ENCODE results near the gene TMEM178B.

TMEM178B gene

GRCh38 chr7:141126107-141126506 is 52.2 kb downstream of the TMEM178B start:
- H3K4me1 Mint-ChIP-seq = no peaks in the 10 kb centered on the region
- H3K36me3 Mint-ChIP-seq (ENCODE audit: insufficient read depth) = no peaks in the 10 kb centered on the region
- H3K4me3 Mint-ChIP-seq = no peak overlapping the region
- no peaks in the 10 kb centered on the region for H3K9me3 Mint-ChIP-seq
- H3K27me3 Mint-ChIP-seq = peaks cover 66% of the 10 kb centered on the region
- H3K27ac Mint-ChIP-seq (ENCODE audit: low read depth) = no peak overlapping the region
- DNase-seq (ENCODE audit: low spot score in 2 of 2) (no peak), ATAC-seq (replicated peaks; ENCODE audit: extremely low read depth, poor library complexity, severe bottlenecking) (no peak)

- Mint-ChIP-seq H3K4me3 (no peak overlapping the region), H3K9me3 (peaks cover 9% of the 10 kb centered on the region), H3K36me3 (ENCODE audit: insufficient read depth) (no peaks in the 10 kb centered on the region), H3K4me1 (no peaks in the 10 kb centered on the region), H3K27ac (ENCODE audit: low read depth) (no peak overlapping the region), H3K27me3 (peaks cover 64% of the 10 kb centered on the region)
- DNase-seq (ENCODE audit: low spot score in 2 of 2) = no peak
- ATAC-seq (replicated peaks; ENCODE audit: extremely low read depth, poor library complexity, severe bottlenecking) = no peak
Measured at GRCh38 chr7:141128506-141128905, 54.6 kb downstream of the TMEM178B start.

- peaks cover 68% of the 10 kb centered on the region for H3K27me3 Mint-ChIP-seq
Measured at GRCh38 chr7:141128931-141129330, 55.1 kb downstream of the TMEM178B start.

GRCh38 chr7:141132671-141133070 is 58.8 kb downstream of the TMEM178B start:
- H3K36me3 Mint-ChIP-seq (ENCODE audit: insufficient read depth) = no peaks in the 10 kb centered on the region
- DNase-seq (ENCODE audit: low spot score in 2 of 2) (no peak), ATAC-seq (replicated peaks; ENCODE audit: extremely low read depth, poor library complexity, severe bottlenecking) (no peak)
- peaks cover 9% of the 10 kb centered on the region for H3K9me3 Mint-ChIP-seq
- H3K27ac Mint-ChIP-seq (ENCODE audit: low read depth) = no peak overlapping the region
- H3K27me3 Mint-ChIP-seq = peaks cover 55% of the 10 kb centered on the region
- H3K4me3 Mint-ChIP-seq = no peak overlapping the region
- H3K4me1 Mint-ChIP-seq = no peaks in the 10 kb centered on the region

More at GRCh38 chr7:141128931-141129330, 55.1 kb downstream of the TMEM178B start:
- ATAC-seq (replicated peaks; ENCODE audit: extremely low read depth, poor library complexity, severe bottlenecking) = no peak
- H3K4me3 Mint-ChIP-seq = no peak overlapping the region
- H3K27ac Mint-ChIP-seq (ENCODE audit: low read depth) = no peak overlapping the region
- H3K9me3 Mint-ChIP-seq = peaks cover 9% of the 10 kb centered on the region
- no peaks in the 10 kb centered on the region for H3K4me1 Mint-ChIP-seq
- H3K36me3 Mint-ChIP-seq (ENCODE audit: insufficient read depth) = no peaks in the 10 kb centered on the region
- DNase-seq (ENCODE audit: low spot score in 2 of 2) = no peak

- H3K4me1 Mint-ChIP-seq = no peaks in the 10 kb centered on the region
- no peak for DNase-seq (ENCODE audit: low spot score in 2 of 2)
- H3K27ac Mint-ChIP-seq (ENCODE audit: low read depth) = no peak overlapping the region
- peaks cover 52% of the 10 kb centered on the region for H3K27me3 Mint-ChIP-seq
- no peaks in the 10 kb centered on the region for H3K36me3 Mint-ChIP-seq (ENCODE audit: insufficient read depth)
- H3K9me3 Mint-ChIP-seq = peaks cover 9% of the 10 kb centered on the region
- ATAC-seq (replicated peaks; ENCODE audit: extremely low read depth, poor library complexity, severe bottlenecking) = no peak
- no peak overlapping the region for H3K4me3 Mint-ChIP-seq
Measured at GRCh38 chr7:141133646-141134045, 59.8 kb downstream of the TMEM178B start.

GRCh38 chr7:141142058-141142457 is 68.2 kb downstream of the TMEM178B start:
- Mint-ChIP-seq H3K4me1 (no peaks in the 10 kb centered on the region), H3K27ac (ENCODE audit: low read depth) (no peak overlapping the region), H3K9me3 (no peaks in the 10 kb centered on the region), H3K36me3 (ENCODE audit: insufficient read depth) (no peaks in the 10 kb centered on the region), H3K4me3 (no peak overlapping the region), H3K27me3 (peaks cover 16% of the 10 kb centered on the region)
- ATAC-seq (replicated peaks; ENCODE audit: extremely low read depth, poor library complexity, severe bottlenecking) = no peak
- DNase-seq (ENCODE audit: low spot score in 2 of 2) = no peak

GRCh38 chr7:141144921-141145629 is 71.2 kb downstream of the TMEM178B start:
- no peak overlapping the region for H3K27ac Mint-ChIP-seq (ENCODE audit: low read depth)
- peaks cover 16% of the 10 kb centered on the region for H3K27me3 Mint-ChIP-seq
- H3K9me3 Mint-ChIP-seq = no peaks in the 10 kb centered on the region
- H3K36me3 Mint-ChIP-seq (ENCODE audit: insufficient read depth) = no peaks in the 10 kb centered on the region
- no peak overlapping the region for H3K4me3 Mint-ChIP-seq
- no peaks in the 10 kb centered on the region for H3K4me1 Mint-ChIP-seq
- ATAC-seq (replicated peaks; ENCODE audit: extremely low read depth, poor library complexity, severe bottlenecking) = no peak
- no peak for DNase-seq (ENCODE audit: low spot score in 2 of 2)

GRCh38 chr7:141145630-141145982 is 71.7 kb downstream of the TMEM178B start:
- no peak for ATAC-seq (replicated peaks; ENCODE audit: extremely low read depth, poor library complexity, severe bottlenecking)
- Mint-ChIP-seq H3K27me3 (peaks cover 13% of the 10 kb centered on the region), H3K4me3 (no peak overlapping the region), H3K9me3 (no peaks in the 10 kb centered on the region), H3K27ac (ENCODE audit: low read depth) (no peak overlapping the region), H3K36me3 (ENCODE audit: insufficient read depth) (no peaks in the 10 kb centered on the region), H3K4me1 (no peaks in the 10 kb centered on the region)
- DNase-seq (ENCODE audit: low spot score in 2 of 2) = no peak

GRCh38 chr7:141147482-141147881 is 73.6 kb downstream of the TMEM178B start:
- H3K4me3 Mint-ChIP-seq = no peak overlapping the region
- H3K4me1 Mint-ChIP-seq = no peaks in the 10 kb centered on the region
- DNase-seq (ENCODE audit: low spot score in 2 of 2) = no peak
- H3K9me3 Mint-ChIP-seq = no peaks in the 10 kb centered on the region
- no peaks in the 10 kb centered on the region for H3K27me3 Mint-ChIP-seq
- H3K27ac Mint-ChIP-seq (ENCODE audit: low read depth) = no peak overlapping the region
- no peaks in the 10 kb centered on the region for H3K36me3 Mint-ChIP-seq (ENCODE audit: insufficient read depth)
- no peak for ATAC-seq (replicated peaks; ENCODE audit: extremely low read depth, poor library complexity, severe bottlenecking)

- H3K4me1 Mint-ChIP-seq = no peaks in the 10 kb centered on the region
- no peaks in the 10 kb centered on the region for H3K9me3 Mint-ChIP-seq
- H3K27ac Mint-ChIP-seq (ENCODE audit: low read depth) = no peak overlapping the region
- no peak overlapping the region for H3K4me3 Mint-ChIP-seq
- DNase-seq (ENCODE audit: low spot score in 2 of 2) = no peak
- no peaks in the 10 kb centered on the region for H3K27me3 Mint-ChIP-seq
- ATAC-seq (replicated peaks; ENCODE audit: extremely low read depth, poor library complexity, severe bottlenecking) = no peak
- H3K36me3 Mint-ChIP-seq (ENCODE audit: insufficient read depth) = no peaks in the 10 kb centered on the region
Measured at GRCh38 chr7:141150465-141150864, 76.6 kb downstream of the TMEM178B start.

GRCh38 chr7:141151746-141152145 is 77.9 kb downstream of the TMEM178B start:
- Mint-ChIP-seq H3K9me3 (no peaks in the 10 kb centered on the region), H3K27ac (ENCODE audit: low read depth) (no peak overlapping the region), H3K4me3 (no peak overlapping the region), H3K27me3 (no peaks in the 10 kb centered on the region), H3K36me3 (ENCODE audit: insufficient read depth) (no peaks in the 10 kb centered on the region), H3K4me1 (no peaks in the 10 kb centered on the region)
- ATAC-seq (replicated peaks; ENCODE audit: extremely low read depth, poor library complexity, severe bottlenecking) = no peak
- no peak for DNase-seq (ENCODE audit: low spot score in 2 of 2)

- H3K4me3 Mint-ChIP-seq = no peak overlapping the region
- peaks cover 4% of the 10 kb centered on the region for H3K4me1 Mint-ChIP-seq
- H3K9me3 Mint-ChIP-seq = no peaks in the 10 kb centered on the region
- no peaks in the 10 kb centered on the region for H3K27me3 Mint-ChIP-seq
- no peak overlapping the region for H3K27ac Mint-ChIP-seq (ENCODE audit: low read depth)
- DNase-seq (ENCODE audit: low spot score in 2 of 2) = no peak
- no peaks in the 10 kb centered on the region for H3K36me3 Mint-ChIP-seq (ENCODE audit: insufficient read depth)
- no peak for ATAC-seq (replicated peaks; ENCODE audit: extremely low read depth, poor library complexity, severe bottlenecking)
Measured at GRCh38 chr7:141153231-141153630, 79.4 kb downstream of the TMEM178B start.

- H3K4me1 Mint-ChIP-seq = peaks cover 4% of the 10 kb centered on the region
- H3K36me3 Mint-ChIP-seq (ENCODE audit: insufficient read depth) = no peaks in the 10 kb centered on the region
- ATAC-seq (replicated peaks; ENCODE audit: extremely low read depth, poor library complexity, severe bottlenecking) = no peak
Measured at GRCh38 chr7:141154131-141154732, 80.4 kb downstream of the TMEM178B start.

More at GRCh38 chr7:141154131-141154732, 80.4 kb downstream of the TMEM178B start:
- DNase-seq (ENCODE audit: low spot score in 2 of 2) = no peak
- H3K27ac Mint-ChIP-seq (ENCODE audit: low read depth) = no peak overlapping the region
- no peaks in the 10 kb centered on the region for H3K9me3 Mint-ChIP-seq
- no peaks in the 10 kb centered on the region for H3K27me3 Mint-ChIP-seq
- no peak overlapping the region for H3K4me3 Mint-ChIP-seq

Measured in central memory CD8-positive, alpha-beta T cell (primary cell).